Ascending aorta (tissue), 2 donors: ENCODE results near the gene SERTAD3. TPM values are rescaled to one million over a fixed set of nuclear protein-coding genes. Genes with fewer than 3 reads are reported as not detected.

ENCODE experiments used
- DNase-seq, 2 donors: peaks; one replicate each; pipeline ENCODE4 v3.0.0-alpha.2; 2019; ENCODE audit warnings: low spot score in 2 of 2
- H3K27ac ChIP-seq, 2 donors: fragments of 200-600 bp; sonication (generic); one replicate each; pipeline ENCODE4 v1.5.1; 2016 to 2017; ENCODE audit warnings: mild to moderate bottlenecking in 1 of 2
- H3K27me3 ChIP-seq: fragments of 200-600 bp; sonication (generic); one replicate; pipeline ENCODE4 v1.5.1; 2017
- H3K36me3 ChIP-seq, 2 donors: fragments of 200-600 bp; sonication (generic); one replicate each; pipeline ENCODE4 v1.5.1; 2016
- H3K4me1 ChIP-seq, 2 donors: fragments of 200-600 bp; sonication (generic); one replicate each; pipeline ENCODE4 v1.5.1; 2016 to 2017; ENCODE audit warnings: mild to moderate bottlenecking in 1 of 2
- H3K4me3 ChIP-seq, 2 donors: fragments of 200-600 bp; sonication (generic); one replicate each; pipeline ENCODE4 v1.5.1; 2016 to 2017; ENCODE audit warnings: mild to moderate bottlenecking in 1 of 2
- H3K9me3 ChIP-seq, 2 donors: fragments of 200-600 bp; sonication (generic); one replicate each; pipeline ENCODE4 v1.5.1; 2016
- intact Hi-C: fragments of 100-400 bp; cut with DNase I; formaldehyde crosslinking; loops from one replicate; pipeline ENCODE4 v1.15.1; 2023
- total RNA-seq: library from RNA; depleted of rRNA; stranded (reverse); fragments of >200 nt; gene quantifications from one replicate; pipeline ENCODE4 v1.1.0, GENCODE V29; 2016
- TF ChIP-seq, protein P1 (sequence below), 3 experiments: fragments of 200-600 bp in 2 of 3; fragments of 450-650 bp in 1 of 3; sonication (generic) in 2 of 3; IDR thresholded peaks; one replicate each; pipeline ENCODE4 v1.5.1; 2016 to 2019; ENCODE audit warnings: antibody characterized with exemption in 3 of 3, mild to moderate bottlenecking in 1 of 3, moderate library complexity in 1 of 3

SERTAD3 gene
- total RNA-seq, 1 donor from 2014 or later = 36.9 TPM

DNA sequence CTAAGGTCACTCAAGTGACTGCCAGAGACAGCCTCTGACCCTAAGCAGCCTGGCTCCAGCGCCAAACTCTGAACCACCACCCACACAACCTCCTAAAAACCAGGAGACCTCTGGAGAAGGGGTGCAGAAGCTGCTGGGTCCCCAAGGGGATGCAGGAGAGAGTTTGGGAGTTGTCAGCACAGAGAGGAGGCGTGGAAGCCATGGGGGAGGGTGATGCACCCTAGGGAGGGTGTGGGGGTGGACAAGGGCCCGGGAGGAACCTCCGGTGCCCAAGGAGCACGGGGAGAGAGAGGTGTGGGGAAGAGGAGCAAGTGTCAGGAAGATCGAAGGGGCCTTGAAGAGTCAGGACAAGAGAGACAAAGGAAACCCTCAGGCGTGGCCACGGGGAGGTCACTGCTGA, 52.0 kb downstream of the SERTAD3 start:
- TF ChIP-seq, protein P1, sequence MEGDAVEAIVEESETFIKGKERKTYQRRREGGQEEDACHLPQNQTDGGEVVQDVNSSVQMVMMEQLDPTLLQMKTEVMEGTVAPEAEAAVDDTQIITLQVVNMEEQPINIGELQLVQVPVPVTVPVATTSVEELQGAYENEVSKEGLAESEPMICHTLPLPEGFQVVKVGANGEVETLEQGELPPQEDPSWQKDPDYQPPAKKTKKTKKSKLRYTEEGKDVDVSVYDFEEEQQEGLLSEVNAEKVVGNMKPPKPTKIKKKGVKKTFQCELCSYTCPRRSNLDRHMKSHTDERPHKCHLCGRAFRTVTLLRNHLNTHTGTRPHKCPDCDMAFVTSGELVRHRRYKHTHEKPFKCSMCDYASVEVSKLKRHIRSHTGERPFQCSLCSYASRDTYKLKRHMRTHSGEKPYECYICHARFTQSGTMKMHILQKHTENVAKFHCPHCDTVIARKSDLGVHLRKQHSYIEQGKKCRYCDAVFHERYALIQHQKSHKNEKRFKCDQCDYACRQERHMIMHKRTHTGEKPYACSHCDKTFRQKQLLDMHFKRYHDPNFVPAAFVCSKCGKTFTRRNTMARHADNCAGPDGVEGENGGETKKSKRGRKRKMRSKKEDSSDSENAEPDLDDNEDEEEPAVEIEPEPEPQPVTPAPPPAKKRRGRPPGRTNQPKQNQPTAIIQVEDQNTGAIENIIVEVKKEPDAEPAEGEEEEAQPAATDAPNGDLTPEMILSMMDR (IDR thresholded peaks at IDR 0.05) = no peak
- intact Hi-C loops = no loop called here
- no peak for DNase-seq
- H3K27me3 ChIP-seq = no peaks in the 10 kb centered on the region
- H3K9me3 ChIP-seq = no peaks in the 10 kb centered on the region
- no peaks in the 10 kb centered on the region for H3K36me3 ChIP-seq
- H3K4me3 ChIP-seq = no peak overlapping the region
- no peaks in the 10 kb centered on the region for H3K4me1 ChIP-seq
- no peak overlapping the region for H3K27ac ChIP-seq

Other genes with a start within 250 kb of the SERTAD3 start
- not detected for gene TTC9B, start 226.0 kb downstream of the SERTAD3 start, total RNA-seq
- not detected for gene CCNP, start 217.6 kb downstream of the SERTAD3 start, total RNA-seq
- gene AKT2, start 159.0 kb downstream of the SERTAD3 start, total RNA-seq = 137 TPM
- gene C19orf47, start 95.9 kb downstream of the SERTAD3 start, total RNA-seq = 10.4 TPM
- gene PLD3, start 95.6 kb downstream of the SERTAD3 start, total RNA-seq = 345 TPM
- gene HIPK4, start 54.2 kb downstream of the SERTAD3 start, total RNA-seq = not detected
- 3.3 TPM for gene PRX, start 31.0 kb downstream of the SERTAD3 start, total RNA-seq
- 39.7 TPM for gene SERTAD1, start 18.3 kb downstream of the SERTAD3 start, total RNA-seq
- gene BLVRB, start 21.4 kb upstream of the SERTAD3 start, total RNA-seq = 295 TPM
- 0.43 TPM for gene SPTBN4, start 22.7 kb upstream of the SERTAD3 start, total RNA-seq
- 192 TPM for gene SHKBP1, start 132.5 kb upstream of the SERTAD3 start, total RNA-seq
- gene LTBP4, start 157.0 kb upstream of the SERTAD3 start, total RNA-seq = 691 TPM
- gene NUMBL, start 246.3 kb upstream of the SERTAD3 start, total RNA-seq = 360 TPM